Neural cell (in vitro differentiated cells): Measurements from ENCODE around the gene USP28.
"Not testable (repeated sequence)": the region's sequence is repeated elsewhere in the genome, so short reads cannot be mapped to it uniquely, and the experiment has no call there.

Source experiments
- CTCF ChIP-seq: fragments of 450-650 bp; IDR thresholded peaks from 2 replicates; pipeline ENCODE4 v1.5.1; 2014; ENCODE audit warnings: antibody characterized with exemption, mild to moderate bottlenecking, moderate library complexity; ENCODE audit not compliant: poor library complexity, severe bottlenecking
- EP300 ChIP-seq: fragments of 450-650 bp; conservative IDR thresholded peaks from 2 replicates; pipeline ENCODE4 v1.6.1; 2014; ENCODE audit warnings: antibody characterized with exemption, mild to moderate bottlenecking, moderate library complexity; ENCODE audit not compliant: poor library complexity, severe bottlenecking
- EZH2 ChIP-seq: fragments of 200-600, 300-800 bp; shearing (Covaris generic), sonication (generic); IDR thresholded peaks from 2 replicates; pipeline ENCODE4 v1.6.1; 2014; ENCODE audit warnings: antibody characterized with exemption, low read length, borderline replicate concordance, mild to moderate bottlenecking; ENCODE audit not compliant: insufficient read depth, poor library complexity, severe bottlenecking
- MXI1 ChIP-seq: fragments of 450-650 bp; conservative IDR thresholded peaks from 2 replicates; pipeline ENCODE4 v1.6.1; 2014; ENCODE audit warnings: antibody characterized with exemption, mild to moderate bottlenecking; ENCODE audit not compliant: poor library complexity, severe bottlenecking
- POLR2AphosphoS5 ChIP-seq: IDR thresholded peaks from 2 replicates; pipeline ENCODE4 v1.6.1; 2012
- RAD21 ChIP-seq: fragments of 450-650 bp; conservative IDR thresholded peaks from 2 replicates; pipeline ENCODE4 v1.6.1; 2014; ENCODE audit warnings: antibody characterized with exemption, mild to moderate bottlenecking, moderate library complexity
- SMC3 ChIP-seq: fragments of 450-650 bp; conservative IDR thresholded peaks from 2 replicates; pipeline ENCODE4 v1.6.1; 2014; ENCODE audit warnings: antibody characterized with exemption, mild to moderate bottlenecking, moderate library complexity; ENCODE audit not compliant: poor library complexity
- TAF1 ChIP-seq: IDR thresholded peaks from 2 replicates; pipeline ENCODE4 v1.6.1; 2012; ENCODE audit warnings: low read depth
- TF ChIP-seq, protein P1 (sequence below): IDR thresholded peaks from 2 replicates; pipeline ENCODE4 v1.6.1; 2012; ENCODE audit warnings: borderline replicate concordance

- not testable (repeated sequence) for TF ChIP-seq CTCF, POLR2AphosphoS5, EZH2, RAD21, EP300, SMC3, MXI1, TAF1
- TF ChIP-seq, protein P1, sequence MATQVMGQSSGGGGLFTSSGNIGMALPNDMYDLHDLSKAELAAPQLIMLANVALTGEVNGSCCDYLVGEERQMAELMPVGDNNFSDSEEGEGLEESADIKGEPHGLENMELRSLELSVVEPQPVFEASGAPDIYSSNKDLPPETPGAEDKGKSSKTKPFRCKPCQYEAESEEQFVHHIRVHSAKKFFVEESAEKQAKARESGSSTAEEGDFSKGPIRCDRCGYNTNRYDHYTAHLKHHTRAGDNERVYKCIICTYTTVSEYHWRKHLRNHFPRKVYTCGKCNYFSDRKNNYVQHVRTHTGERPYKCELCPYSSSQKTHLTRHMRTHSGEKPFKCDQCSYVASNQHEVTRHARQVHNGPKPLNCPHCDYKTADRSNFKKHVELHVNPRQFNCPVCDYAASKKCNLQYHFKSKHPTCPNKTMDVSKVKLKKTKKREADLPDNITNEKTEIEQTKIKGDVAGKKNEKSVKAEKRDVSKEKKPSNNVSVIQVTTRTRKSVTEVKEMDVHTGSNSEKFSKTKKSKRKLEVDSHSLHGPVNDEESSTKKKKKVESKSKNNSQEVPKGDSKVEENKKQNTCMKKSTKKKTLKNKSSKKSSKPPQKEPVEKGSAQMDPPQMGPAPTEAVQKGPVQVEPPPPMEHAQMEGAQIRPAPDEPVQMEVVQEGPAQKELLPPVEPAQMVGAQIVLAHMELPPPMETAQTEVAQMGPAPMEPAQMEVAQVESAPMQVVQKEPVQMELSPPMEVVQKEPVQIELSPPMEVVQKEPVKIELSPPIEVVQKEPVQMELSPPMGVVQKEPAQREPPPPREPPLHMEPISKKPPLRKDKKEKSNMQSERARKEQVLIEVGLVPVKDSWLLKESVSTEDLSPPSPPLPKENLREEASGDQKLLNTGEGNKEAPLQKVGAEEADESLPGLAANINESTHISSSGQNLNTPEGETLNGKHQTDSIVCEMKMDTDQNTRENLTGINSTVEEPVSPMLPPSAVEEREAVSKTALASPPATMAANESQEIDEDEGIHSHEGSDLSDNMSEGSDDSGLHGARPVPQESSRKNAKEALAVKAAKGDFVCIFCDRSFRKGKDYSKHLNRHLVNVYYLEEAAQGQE: not testable (repeated sequence)
These were observed 112.3 kb downstream of the USP28 start for GRCh38 chr11:113763040-113763439.
